GM12872 (cell line): ENCODE data around the gene C1orf232.
A peak's percentile ranks its signal among the peaks of the same experiment; 100 is the strongest.

Experiments
- CTCF ChIP-seq: IDR thresholded peaks from 3 replicates; pipeline ENCODE4 v1.5.1; 2011; ENCODE audit warnings: low read depth, mild to moderate bottlenecking, low read length, moderate library complexity; ENCODE audit not compliant: insufficient read depth

Gene C1orf232

GRCh38 chr1:26154750-26155149, 14.0 kb downstream of the C1orf232 start:
- TF ChIP-seq CTCF: no peak

- no peak for TF ChIP-seq CTCF
Measured at GRCh38 chr1:26153966-26154532, 14.7 kb downstream of the C1orf232 start.

GRCh38 chr1:26148887-26149286, 19.9 kb downstream of the C1orf232 start:
- TF ChIP-seq CTCF: no peak

GRCh38 chr1:26145960-26146294, 22.8 kb downstream of the C1orf232 start:
- TF ChIP-seq CTCF: no peak

GRCh38 chr1:26145041-26145959, 23.5 kb downstream of the C1orf232 start:
- peak; percentile 79 for TF ChIP-seq CTCF

GRCh38 chr1:26142159-26142558, 26.6 kb downstream of the C1orf232 start:
- TF ChIP-seq CTCF: no peak

- no peak for TF ChIP-seq CTCF
Measured at GRCh38 chr1:26138974-26139558, 29.7 kb downstream of the C1orf232 start.
